PFSK-1 (cell line): Measurements from ENCODE around the gene UBE2I.

Experiments
- POLR2AphosphoS5 ChIP-seq: IDR thresholded peaks from 2 replicates; pipeline ENCODE4 v1.6.1; 2012; ENCODE audit warnings: low read depth, mild to moderate bottlenecking, control low read depth, low read length, moderate library complexity
- TF ChIP-seq, protein P1 (sequence below), 2 experiments: IDR thresholded peaks; 2 replicates each; pipeline versions ENCODE4 v1.6.1 to v1.8.0; 2011 to 2012; ENCODE audit warnings: low read depth in 2 of 2, low read length in 2 of 2, control low read depth in 1 of 2, inconsistent platforms in 1 of 2, mild to moderate bottlenecking in 1 of 2, moderate library complexity in 1 of 2; ENCODE audit not compliant: insufficient read depth in 1 of 2

- TF ChIP-seq, protein P1, sequence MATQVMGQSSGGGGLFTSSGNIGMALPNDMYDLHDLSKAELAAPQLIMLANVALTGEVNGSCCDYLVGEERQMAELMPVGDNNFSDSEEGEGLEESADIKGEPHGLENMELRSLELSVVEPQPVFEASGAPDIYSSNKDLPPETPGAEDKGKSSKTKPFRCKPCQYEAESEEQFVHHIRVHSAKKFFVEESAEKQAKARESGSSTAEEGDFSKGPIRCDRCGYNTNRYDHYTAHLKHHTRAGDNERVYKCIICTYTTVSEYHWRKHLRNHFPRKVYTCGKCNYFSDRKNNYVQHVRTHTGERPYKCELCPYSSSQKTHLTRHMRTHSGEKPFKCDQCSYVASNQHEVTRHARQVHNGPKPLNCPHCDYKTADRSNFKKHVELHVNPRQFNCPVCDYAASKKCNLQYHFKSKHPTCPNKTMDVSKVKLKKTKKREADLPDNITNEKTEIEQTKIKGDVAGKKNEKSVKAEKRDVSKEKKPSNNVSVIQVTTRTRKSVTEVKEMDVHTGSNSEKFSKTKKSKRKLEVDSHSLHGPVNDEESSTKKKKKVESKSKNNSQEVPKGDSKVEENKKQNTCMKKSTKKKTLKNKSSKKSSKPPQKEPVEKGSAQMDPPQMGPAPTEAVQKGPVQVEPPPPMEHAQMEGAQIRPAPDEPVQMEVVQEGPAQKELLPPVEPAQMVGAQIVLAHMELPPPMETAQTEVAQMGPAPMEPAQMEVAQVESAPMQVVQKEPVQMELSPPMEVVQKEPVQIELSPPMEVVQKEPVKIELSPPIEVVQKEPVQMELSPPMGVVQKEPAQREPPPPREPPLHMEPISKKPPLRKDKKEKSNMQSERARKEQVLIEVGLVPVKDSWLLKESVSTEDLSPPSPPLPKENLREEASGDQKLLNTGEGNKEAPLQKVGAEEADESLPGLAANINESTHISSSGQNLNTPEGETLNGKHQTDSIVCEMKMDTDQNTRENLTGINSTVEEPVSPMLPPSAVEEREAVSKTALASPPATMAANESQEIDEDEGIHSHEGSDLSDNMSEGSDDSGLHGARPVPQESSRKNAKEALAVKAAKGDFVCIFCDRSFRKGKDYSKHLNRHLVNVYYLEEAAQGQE (IDR thresholded peaks at IDR 0.05; ENCODE audit: insufficient read depth in 1 of 2, low read depth in 2 of 2, low read length in 2 of 2): no peak
- TF ChIP-seq POLR2AphosphoS5: no peak
Observed at GRCh38 chr16:1311212-1311737, 1.8 kb downstream of the UBE2I start.
